Neural crest cell (in vitro differentiated cells): Measurements from ENCODE around the gene C1orf232. TPM values are rescaled to one million over a fixed set of nuclear protein-coding genes. Genes with fewer than 3 reads are reported as not detected.

Source experiments
- DNase-seq: peaks from one replicate; pipeline ENCODE4 v3.0.0; 2021; ENCODE audit warnings: low read depth, mixed read lengths, low spot score
- H3K27ac Mint-ChIP-seq: one replicate; pipeline ENCODE4 v1.8.0; 2021; ENCODE audit warnings: mild to moderate bottlenecking, mixed read lengths; ENCODE audit not compliant: unreplicated experiment
- H3K27me3 Mint-ChIP-seq: 2 replicates; pipeline ENCODE4 v1.8.0; 2021; ENCODE audit warnings: low read depth, mild to moderate bottlenecking, mixed read lengths
- H3K36me3 Mint-ChIP-seq: 2 replicates; pipeline ENCODE4 v1.8.0; 2021; ENCODE audit warnings: low read depth, mild to moderate bottlenecking, mixed read lengths
- H3K4me1 Mint-ChIP-seq: 2 replicates; pipeline ENCODE4 v1.8.0; 2021; ENCODE audit warnings: mixed read lengths
- H3K4me3 Mint-ChIP-seq: one replicate; pipeline ENCODE4 v1.8.0; 2021; ENCODE audit warnings: mild to moderate bottlenecking, mixed read lengths
- H3K9me3 Mint-ChIP-seq: 2 replicates; pipeline ENCODE4 v1.8.0; 2021; ENCODE audit warnings: mixed read lengths
- CTCF ChIP-seq: fragments of 200-600 bp; sonication (generic); conservative IDR thresholded peaks from 2 replicates; pipeline ENCODE4 v1.5.0; 2021; ENCODE audit warnings: antibody characterized with exemption, mild to moderate bottlenecking
- total RNA-seq: library from RNA; stranded (reverse); gene quantifications from 2 replicates; pipeline ENCODE4 v1.2.1, GENCODE V29; 2021

C1orf232 gene
- total RNA-seq, 1 donor from 2014 or later: not detected

GRCh38 chr1:26142159-26142558 lies 26.6 kb downstream of the C1orf232 start:
- peaks cover 4% of the 10 kb centered on the region for H3K27me3 Mint-ChIP-seq

DNA sequence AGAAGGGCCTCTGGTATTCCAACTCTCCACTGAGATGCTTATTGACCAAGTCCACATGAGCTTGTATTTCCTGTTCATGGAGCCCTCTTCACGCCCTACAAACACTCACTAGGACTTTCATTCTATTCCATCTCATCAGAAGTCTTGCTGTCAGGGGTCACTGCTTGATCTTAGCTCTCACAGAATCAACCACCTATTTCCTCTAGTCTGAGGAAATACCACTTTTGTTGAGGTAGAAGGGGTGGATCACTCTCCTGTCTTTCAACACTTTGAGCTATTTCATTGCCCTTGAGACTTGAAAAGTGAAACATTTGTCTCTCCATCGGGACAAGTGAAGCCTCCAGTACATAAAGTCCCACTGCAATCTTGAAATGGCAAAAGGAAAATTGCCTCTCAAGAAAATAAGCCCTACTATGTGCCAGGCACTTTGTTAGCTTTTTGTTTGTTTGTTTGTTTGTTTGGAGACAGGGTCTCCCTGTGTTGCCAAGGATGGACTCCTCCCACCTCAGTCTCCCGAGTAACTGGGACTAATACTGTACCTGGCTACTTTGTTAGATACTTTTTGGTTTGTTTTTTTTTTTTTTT lies 29.7 kb downstream of the C1orf232 start:
- Mint-ChIP-seq H3K27me3 (peaks cover 4% of the 10 kb centered on the region), H3K4me3 (no peak overlapping the region), H3K27ac (peak overlapping the region; percentile 63), H3K36me3 (no peaks in the 10 kb centered on the region), H3K9me3 (no peaks in the 10 kb centered on the region), H3K4me1 (no peaks in the 10 kb centered on the region)
- no peak for DNase-seq
- TF ChIP-seq CTCF: no peak

More at GRCh38 chr1:26142159-26142558, 26.6 kb downstream of the C1orf232 start:
- Mint-ChIP-seq H3K9me3 (no peaks in the 10 kb centered on the region), H3K27ac (no peak overlapping the region), H3K36me3 (no peaks in the 10 kb centered on the region), H3K4me1 (no peaks in the 10 kb centered on the region), H3K4me3 (no peak overlapping the region)
- no peak for DNase-seq
- TF ChIP-seq CTCF: no peak

DNA sequence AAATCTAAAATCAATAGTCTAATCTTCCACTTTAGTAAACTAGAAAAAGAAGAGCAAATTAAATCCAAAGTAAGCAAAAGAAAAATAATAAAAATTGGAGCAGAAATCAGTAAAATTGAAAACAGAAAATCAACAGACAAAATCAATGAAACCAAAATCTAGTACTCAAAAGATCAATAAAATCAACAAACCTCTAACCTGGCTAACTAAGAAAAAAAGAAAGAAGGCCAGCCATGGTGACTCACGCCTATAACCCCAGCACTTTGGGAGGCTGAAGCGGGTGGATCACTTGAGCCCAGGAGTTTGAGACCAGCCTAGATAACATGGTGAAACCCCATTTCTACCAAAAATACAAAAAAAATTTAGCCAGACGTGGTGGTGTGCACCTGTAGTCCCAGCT lies 34.3 kb downstream of the C1orf232 start:
- Mint-ChIP-seq H3K27me3 (no peaks in the 10 kb centered on the region), H3K27ac (no peak overlapping the region)
- TF ChIP-seq CTCF: no peak

GRCh38 chr1:26132834-26133167 lies 36.0 kb downstream of the C1orf232 start:
- H3K27ac Mint-ChIP-seq: no peak overlapping the region
- no peak overlapping the region for H3K4me3 Mint-ChIP-seq
- H3K9me3 Mint-ChIP-seq: no peaks in the 10 kb centered on the region
- DNase-seq: no peak
- H3K27me3 Mint-ChIP-seq: no peaks in the 10 kb centered on the region
- H3K4me1 Mint-ChIP-seq: peaks cover 4% of the 10 kb centered on the region
- H3K36me3 Mint-ChIP-seq: no peaks in the 10 kb centered on the region
- TF ChIP-seq CTCF: no peak

More for the DNA sequence above, 34.3 kb downstream of the C1orf232 start:
- DNase-seq: no peak
- no peaks in the 10 kb centered on the region for H3K4me1 Mint-ChIP-seq
- no peak overlapping the region for H3K4me3 Mint-ChIP-seq
- no peaks in the 10 kb centered on the region for H3K9me3 Mint-ChIP-seq
- H3K36me3 Mint-ChIP-seq: no peaks in the 10 kb centered on the region

- H3K27ac Mint-ChIP-seq: no peak overlapping the region
- no peaks in the 10 kb centered on the region for H3K36me3 Mint-ChIP-seq
- TF ChIP-seq CTCF: no peak
- no peak overlapping the region for H3K4me3 Mint-ChIP-seq
- DNase-seq: no peak
- H3K9me3 Mint-ChIP-seq: no peaks in the 10 kb centered on the region
- no peaks in the 10 kb centered on the region for H3K27me3 Mint-ChIP-seq
- H3K4me1 Mint-ChIP-seq: peaks cover 4% of the 10 kb centered on the region
These were observed 36.5 kb downstream of the C1orf232 start for GRCh38 chr1:26132128-26132833.
